GM12892 (cell line): ENCODE results near the gene EXOC7.

Experiments used
- POLR2A ChIP-seq: IDR thresholded peaks from 2 replicates; pipeline ENCODE4 v1.6.1; 2011; ENCODE audit warnings: low read depth, low read length, control low read depth
- POLR2AphosphoS5 ChIP-seq: IDR thresholded peaks from 2 replicates; pipeline ENCODE4 v1.6.1; 2011; ENCODE audit warnings: low read depth, low read length, control low read depth

DNA sequence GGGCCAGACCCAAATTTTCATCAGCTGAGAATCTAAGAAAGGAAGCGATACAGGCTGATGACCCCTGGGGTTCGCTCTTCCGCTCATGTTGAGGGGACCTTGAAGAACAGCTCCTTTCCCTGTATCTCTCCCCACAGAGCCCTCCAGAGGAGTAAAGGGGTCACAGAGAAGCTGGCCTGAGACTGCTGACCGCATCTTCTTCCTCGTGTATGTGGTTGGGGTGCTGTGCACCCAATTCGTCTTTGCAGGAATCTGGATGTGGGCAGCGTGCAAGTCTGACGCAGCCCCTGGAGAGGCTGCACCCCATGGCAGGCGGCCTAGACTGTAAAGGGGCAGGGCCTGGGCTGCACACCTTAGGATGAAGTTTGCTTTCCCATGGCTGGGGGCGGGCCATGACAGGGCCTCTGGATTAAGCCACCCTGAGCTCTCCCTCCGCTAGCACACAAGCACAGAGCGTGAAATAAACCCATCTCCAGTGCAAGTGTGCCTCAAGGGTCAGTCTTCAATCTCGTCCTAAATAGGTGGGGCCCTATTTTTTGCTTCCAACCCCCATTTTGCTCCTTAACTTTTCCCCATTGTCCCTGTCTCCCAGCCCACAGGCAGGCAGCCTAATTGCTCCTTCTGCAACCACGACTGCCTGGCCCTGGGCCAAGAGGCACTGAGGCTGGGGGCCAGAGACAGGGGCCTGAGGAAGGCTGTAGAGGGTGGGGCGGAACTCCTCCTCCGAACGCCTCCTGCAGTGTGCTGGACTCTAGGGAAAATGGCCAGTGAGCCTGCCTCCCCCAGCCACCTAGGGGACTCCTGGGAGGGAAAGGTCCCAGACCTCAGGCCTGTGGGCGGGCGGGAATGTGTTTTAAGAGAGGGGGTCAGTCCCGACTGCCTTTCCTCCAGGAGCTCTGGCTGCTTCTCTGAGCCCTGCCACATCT lies 21.0 kb downstream of the EXOC7 start:
- TF ChIP-seq POLR2A, result no peak
- TF ChIP-seq POLR2AphosphoS5, result no peak
